GM19043 (cell line): ENCODE data around the gene TRAM2.
A peak's percentile ranks its signal among the peaks of the same experiment; 100 is the strongest.

Source experiments
- ATAC-seq: cut with Tn5 transposase; IDR thresholded peaks from one replicate; pipeline ENCODE4 v1.9.1; 2021; ENCODE audit warnings: low read depth; ENCODE audit not compliant: unreplicated experiment

Gene TRAM2

DNA sequence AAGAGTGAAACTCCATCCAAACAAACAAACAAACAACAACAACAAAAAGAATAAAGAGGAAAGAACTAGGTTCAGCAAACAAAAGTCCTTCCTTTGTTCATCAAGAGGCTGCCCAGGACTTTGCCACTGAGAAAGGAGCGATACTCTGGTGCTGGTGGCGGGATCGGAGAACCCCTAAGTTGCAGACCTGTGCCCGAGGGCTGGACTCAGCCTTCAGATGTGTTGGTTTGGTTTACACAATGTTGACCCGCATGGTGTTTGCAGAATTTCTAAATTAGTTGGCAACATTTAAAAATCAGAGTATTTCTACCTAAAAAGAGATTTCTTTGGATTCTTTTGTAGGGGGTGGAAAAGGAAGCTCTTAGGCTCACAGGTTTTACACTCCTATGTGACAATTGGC is 42.5 kb downstream of the TRAM2 start:
- no peak for ATAC-seq

DNA sequence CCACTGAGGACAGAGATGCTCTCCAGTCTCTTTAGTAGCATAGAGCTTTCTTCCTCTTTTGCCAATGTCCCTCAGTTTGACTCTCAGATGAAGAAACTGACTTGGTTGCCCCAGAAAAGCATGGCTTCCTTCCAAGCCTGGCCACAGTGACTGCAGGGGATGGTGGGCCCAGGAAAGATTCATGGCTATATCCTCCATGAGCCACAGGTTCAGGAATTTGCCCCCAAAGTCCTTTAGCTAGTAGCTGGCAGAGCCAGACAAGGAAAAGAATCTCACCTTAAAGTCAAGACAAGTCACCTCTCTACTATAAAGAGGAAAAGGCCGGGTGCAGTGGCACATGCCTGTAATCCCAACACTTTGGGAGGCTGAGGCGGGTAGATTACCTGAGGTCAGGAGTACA is 43.4 kb downstream of the TRAM2 start:
- ATAC-seq = no peak

DNA sequence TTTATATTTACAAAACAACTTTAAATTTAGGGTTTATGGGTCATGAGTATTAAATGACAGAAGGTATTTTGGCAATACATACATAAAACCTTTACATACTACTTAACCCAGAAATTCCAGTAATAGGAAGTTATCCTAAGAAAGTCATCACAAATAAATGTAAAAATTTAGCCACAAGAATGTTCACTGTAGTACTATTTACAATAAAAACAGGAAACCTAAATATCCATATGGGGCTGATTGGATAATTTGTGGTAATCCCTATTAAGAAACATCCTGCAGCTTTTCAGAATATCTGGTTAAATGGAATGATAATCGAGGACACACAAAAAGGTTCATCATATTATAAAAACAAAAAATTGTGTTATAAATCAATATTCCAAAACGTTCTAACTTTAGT is 44.4 kb downstream of the TRAM2 start:
- ATAC-seq = no peak

- ATAC-seq = no peak
Observed at GRCh38 chr6:52531834-52532233, 45.0 kb downstream of the TRAM2 start.

- no peak for ATAC-seq
Observed at GRCh38 chr6:52531396-52531795, 45.5 kb downstream of the TRAM2 start.

GRCh38 chr6:52530351-52530750 is 46.5 kb downstream of the TRAM2 start:
- no peak for ATAC-seq

- peak; percentile 45 for ATAC-seq
Observed at GRCh38 chr6:52529311-52529710, 47.5 kb downstream of the TRAM2 start.

DNA sequence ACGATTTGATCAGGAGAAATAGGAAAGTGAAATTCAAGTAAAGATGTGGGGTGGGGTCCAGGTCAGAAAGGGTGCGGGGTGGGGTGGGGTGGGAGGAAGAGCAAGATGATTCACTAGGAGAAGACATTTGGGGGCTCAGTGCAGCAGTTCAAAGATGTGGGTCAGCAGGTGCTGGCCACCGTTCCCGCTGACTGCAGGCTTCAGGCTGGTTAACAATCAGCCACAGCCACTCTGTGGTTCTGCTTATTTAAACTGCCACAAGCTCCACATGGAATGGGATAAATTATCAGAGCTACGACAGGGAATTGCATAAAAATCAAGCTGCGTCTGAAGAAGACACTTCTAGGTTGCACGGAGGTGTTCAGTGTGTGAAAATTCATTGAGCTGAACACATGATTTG is 49.4 kb downstream of the TRAM2 start:
- no peak for ATAC-seq

DNA sequence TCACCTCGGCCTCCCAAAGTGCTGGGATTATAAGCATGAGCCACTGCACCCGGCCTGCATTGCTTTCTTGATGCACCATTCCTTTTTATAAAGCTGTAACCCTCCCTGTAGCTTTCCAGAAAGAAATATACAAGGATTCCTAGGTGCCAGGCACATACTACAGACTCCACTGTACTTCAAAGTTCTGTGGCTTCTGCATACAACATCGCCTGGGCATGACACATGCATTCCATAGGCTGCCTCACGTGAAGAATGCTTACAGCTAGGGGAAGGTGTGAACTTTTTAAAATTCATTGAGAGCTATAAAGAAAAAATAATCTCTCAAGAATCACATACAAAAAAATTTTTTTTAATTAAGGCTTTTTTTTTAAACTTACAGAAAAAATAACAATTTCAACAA is 50.2 kb downstream of the TRAM2 start:
- no peak for ATAC-seq

GRCh38 chr6:52524918-52525317 is 51.9 kb downstream of the TRAM2 start:
- no peak for ATAC-seq

DNA sequence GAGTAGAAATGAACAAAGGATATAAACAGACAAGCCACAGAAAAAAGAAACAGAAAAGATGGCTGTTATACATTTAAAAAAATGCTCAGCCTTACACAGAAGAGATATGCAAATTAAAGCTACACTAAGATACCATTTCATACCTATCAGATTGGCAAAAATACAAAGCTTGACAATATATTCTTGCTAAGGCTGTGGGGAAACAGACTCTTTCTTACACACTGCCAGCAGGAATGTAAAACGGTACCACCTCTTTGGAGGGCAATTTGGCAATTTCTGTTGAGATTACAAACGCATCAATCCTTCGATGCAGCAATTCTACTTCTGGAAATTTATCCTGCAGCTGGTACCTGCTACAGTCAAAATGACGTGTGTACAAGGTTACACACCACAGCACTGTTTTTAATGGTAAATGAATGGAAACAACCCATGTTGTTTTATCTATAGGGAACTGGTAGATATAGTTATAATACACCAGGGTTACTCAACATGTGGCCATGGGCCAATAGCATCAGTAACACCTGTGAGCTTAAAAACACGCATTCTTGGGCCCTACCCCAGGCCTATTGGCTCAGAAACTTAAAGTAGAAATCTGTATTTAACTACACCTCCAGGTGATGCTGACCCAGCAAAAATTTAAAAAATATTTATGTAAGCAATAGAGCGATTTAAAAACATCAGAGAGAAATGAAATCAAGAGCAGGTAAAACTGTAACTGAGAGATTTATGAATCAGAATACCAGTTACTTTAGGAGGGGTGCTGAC is 53.3 kb downstream of the TRAM2 start:
- no peak for ATAC-seq

DNA sequence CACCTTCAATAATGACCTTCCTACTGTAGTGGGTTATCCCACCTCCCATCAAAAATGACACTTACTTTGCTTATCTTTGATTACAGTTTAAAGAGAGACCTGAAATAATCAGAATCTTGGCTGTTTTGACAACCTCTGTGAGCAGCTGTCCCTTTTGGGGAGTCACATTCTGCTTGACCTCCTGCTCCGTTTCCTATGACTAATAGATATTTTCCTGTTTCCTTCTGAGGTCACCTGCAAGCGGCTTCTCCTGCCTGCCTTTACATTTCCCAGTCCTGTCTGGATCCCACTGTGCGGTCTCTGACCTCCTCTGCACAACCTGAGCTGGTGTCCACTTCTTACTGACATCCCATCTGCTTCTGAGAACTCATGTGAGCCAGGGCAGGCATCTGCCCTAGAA is 54.2 kb downstream of the TRAM2 start:
- no peak for ATAC-seq

- no peak for ATAC-seq
Observed at GRCh38 chr6:52522151-52522626, 54.7 kb downstream of the TRAM2 start.

DNA sequence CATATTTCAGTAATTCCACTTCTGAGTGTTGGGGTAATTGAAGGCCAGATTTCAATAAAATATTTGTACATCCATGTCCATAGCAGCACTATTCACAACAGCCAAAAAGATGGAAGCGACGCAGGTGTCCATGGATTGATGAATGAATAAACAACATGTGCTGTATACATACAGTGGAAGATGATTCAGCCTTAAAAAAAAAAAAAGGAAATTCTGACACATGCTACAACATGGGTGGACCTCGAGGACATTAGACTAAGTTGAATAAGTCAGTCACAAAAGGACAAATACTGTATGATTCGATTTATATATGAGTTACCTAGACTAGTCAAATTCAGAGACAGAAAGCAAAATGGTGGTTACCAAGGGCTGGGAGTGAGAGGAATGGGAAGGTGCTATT is 57.2 kb downstream of the TRAM2 start:
- no peak for ATAC-seq

DNA sequence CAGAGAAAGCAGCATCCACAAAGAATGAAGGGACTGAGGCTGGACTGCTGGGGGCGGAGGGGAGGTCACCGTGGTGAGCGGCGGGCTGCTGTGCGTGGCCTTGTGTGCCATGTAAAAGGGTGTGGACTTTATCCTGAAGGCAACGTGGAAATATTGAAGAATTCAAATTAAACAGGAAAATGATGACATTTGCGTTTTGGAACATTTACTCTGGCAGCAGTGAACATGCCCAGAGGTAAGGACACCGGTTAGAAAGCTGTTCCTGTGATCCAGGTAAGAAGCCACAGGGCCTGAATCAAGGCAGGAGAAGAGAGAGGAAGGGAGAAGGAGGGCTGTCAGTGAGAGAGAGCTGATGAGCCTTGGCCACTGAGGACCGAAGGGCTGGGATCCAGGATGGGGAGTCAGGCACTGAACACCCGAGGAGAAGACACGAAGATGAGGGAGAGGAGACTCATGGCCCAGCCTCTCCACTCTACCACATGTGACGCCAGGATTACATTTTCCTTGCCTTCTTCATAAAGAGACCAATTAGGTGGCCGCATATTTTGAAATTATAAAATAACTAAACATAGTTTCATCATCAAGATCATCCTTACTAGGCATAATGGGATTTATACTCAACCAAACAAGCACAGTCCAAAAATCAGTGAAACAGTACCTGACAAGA is 58.4 kb downstream of the TRAM2 start:
- ATAC-seq = no peak

DNA sequence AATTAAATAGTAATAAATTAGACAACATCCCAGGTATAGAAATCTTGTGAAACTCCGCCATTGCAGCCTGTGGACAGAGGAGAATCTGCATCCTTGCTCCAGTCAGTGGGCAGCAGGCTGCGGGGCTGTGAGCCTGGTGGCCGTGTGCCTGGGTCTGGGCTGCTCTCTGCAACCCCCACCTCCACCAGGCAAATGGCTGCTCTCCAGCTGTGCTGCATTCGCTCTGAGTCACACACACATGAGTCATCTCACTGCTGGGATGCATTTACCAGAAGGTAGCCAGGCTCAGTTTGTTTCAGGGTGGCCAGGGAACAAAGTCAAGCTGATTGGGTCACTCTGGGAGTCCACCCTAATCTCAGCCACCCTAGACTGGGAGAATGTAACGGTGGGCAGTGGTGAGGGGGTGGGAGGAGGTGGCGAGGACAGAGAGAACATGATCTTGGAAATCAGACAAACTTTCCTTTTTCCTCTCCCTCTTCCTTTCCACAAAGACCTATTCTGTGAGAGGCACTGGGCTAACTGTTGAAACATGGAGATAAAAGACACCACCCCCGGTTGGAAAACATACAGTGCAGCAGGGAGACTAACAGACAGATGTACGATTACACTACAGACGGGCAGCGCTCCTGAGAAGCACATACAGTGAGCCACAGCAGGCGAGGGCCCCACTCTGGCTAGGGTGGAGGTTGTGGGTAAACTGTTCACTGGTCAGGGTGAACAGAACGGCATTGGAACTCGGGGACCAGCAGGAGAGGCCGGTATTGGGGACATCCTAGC is 59.2 kb downstream of the TRAM2 start:
- peak; percentile 94 for ATAC-seq

DNA sequence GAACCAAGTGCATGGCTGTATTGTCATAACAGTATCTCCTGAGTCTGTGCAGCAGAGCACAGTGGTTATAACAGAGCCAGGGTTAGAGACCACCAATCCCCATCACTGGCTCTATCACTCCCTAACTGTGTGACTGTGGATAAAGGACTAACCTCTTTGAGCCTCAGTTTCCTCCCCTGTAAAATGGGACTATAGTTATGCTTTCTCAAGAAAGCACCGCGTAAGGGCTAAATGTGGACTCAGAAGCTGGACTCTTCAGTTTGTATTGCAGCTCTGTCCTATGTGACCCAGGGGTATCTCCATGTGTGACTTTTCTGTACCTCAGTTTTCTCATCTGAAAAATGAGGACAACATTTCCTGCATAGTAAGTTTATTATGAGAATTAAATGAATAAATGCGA is 59.9 kb downstream of the TRAM2 start:
- ATAC-seq = no peak

- ATAC-seq = no peak
Observed at GRCh38 chr6:52516269-52516668, 60.6 kb downstream of the TRAM2 start.

- no peak for ATAC-seq
Observed at GRCh38 chr6:52515219-52515960, 61.5 kb downstream of the TRAM2 start.

DNA sequence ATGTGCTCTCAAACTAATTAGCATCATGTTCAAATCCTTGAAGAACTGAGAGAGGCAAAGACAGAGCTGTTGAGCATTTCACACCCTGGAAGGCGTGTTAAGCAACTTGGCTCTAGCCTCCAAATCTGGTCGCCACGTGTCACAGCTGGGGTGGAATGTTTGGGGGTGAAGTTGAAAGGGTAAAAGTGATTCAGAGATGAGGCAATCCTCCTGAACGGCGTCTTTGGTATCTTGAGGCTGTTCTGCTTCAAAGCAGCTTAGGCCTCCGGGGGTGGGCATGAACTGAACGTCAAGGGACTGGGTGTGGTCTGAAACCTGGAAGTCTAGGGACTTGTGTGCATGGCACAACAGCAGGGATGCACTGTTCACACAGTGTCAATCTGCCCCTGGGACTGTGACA is 62.3 kb downstream of the TRAM2 start:
- ATAC-seq = no peak

GRCh38 chr6:52513896-52514295 is 63.0 kb downstream of the TRAM2 start:
- ATAC-seq = no peak
